IPS DF 6.9 (cell line): Measurements from ENCODE around the gene CAP2.

Experiments used
- DNase-seq: peaks from one replicate; pipeline ENCODE4 v3.0.0-alpha.2; 2013; ENCODE audit warnings: low read depth, low spot score
- H3K27ac ChIP-seq: one replicate; pipeline ENCODE4 v1.5.1; 2013; ENCODE audit warnings: low read length, control low read depth
- H3K27me3 ChIP-seq: 2 replicates; pipeline ENCODE4 v1.6.1; 2013; ENCODE audit warnings: mild to moderate bottlenecking, low read length; ENCODE audit not compliant: control insufficient read depth, insufficient read depth
- H3K36me3 ChIP-seq: 2 replicates; pipeline ENCODE4 v1.6.1; 2013; ENCODE audit warnings: low read length; ENCODE audit not compliant: control insufficient read depth, insufficient read depth
- H3K4me1 ChIP-seq: 2 replicates; pipeline ENCODE4 v1.6.1; 2013; ENCODE audit warnings: low read length; ENCODE audit not compliant: control insufficient read depth, insufficient read depth
- H3K4me3 ChIP-seq: 2 replicates; pipeline ENCODE4 v1.5.1; 2013; ENCODE audit warnings: mild to moderate bottlenecking, low read length
- H3K9me3 ChIP-seq: 2 replicates; pipeline ENCODE4 v1.6.1; 2013; ENCODE audit warnings: low read length, inconsistent platforms; ENCODE audit not compliant: control insufficient read depth, insufficient read depth
- WGBS: extraction: QIAGEN DNeasy Blood & Tissue Kit; methylation state at CpG from one replicate; pipeline ENCODE4 v1.1.7; 2013; ENCODE audit warnings: mixed read lengths, missing lambda C conversion rate; ENCODE audit not compliant: insufficient read length, insufficient coverage; 5-methylcytosine and 5-hydroxymethylcytosine counted together

CAP2 gene

GRCh38 chr6:17456711-17457110 is 63.3 kb downstream of the CAP2 start:
- Histone ChIP-seq H3K36me3 (no peaks in the 10 kb centered on the region), H3K4me3 (no peak overlapping the region), H3K9me3 (no peaks in the 10 kb centered on the region), H3K27me3 (no peaks in the 10 kb centered on the region), H3K4me1 (no peaks in the 10 kb centered on the region), H3K27ac (no peak overlapping the region)
- no CpG with 5 or more reads among the region's 3 CpGs for WGBS
- DNase-seq = no peak

- no peaks in the 10 kb centered on the region for H3K9me3 ChIP-seq
- DNase-seq = no peak
- H3K4me1 ChIP-seq = no peaks in the 10 kb centered on the region
- no peaks in the 10 kb centered on the region for H3K36me3 ChIP-seq
- no CpG with 5 or more reads among the region's 4 CpGs for WGBS
- no peak overlapping the region for H3K27ac ChIP-seq
- H3K27me3 ChIP-seq = no peaks in the 10 kb centered on the region
- H3K4me3 ChIP-seq = no peak overlapping the region
Measured at GRCh38 chr6:17457405-17457804, 64.0 kb downstream of the CAP2 start.

- Histone ChIP-seq H3K4me3 (no peak overlapping the region), H3K4me1 (no peaks in the 10 kb centered on the region), H3K27ac (no peak overlapping the region), H3K36me3 (no peaks in the 10 kb centered on the region), H3K9me3 (no peaks in the 10 kb centered on the region), H3K27me3 (no peaks in the 10 kb centered on the region)
- no peak for DNase-seq
- no CpG with 5 or more reads among the region's 3 CpGs for WGBS
Measured at GRCh38 chr6:17457956-17458355, 64.6 kb downstream of the CAP2 start.

GRCh38 chr6:17458966-17459365 is 65.6 kb downstream of the CAP2 start:
- Histone ChIP-seq H3K27ac (no peak overlapping the region), H3K36me3 (no peaks in the 10 kb centered on the region), H3K4me1 (no peaks in the 10 kb centered on the region), H3K27me3 (no peaks in the 10 kb centered on the region), H3K9me3 (no peaks in the 10 kb centered on the region), H3K4me3 (no peak overlapping the region)
- no CpG with 5 or more reads among the region's 4 CpGs for WGBS
- DNase-seq = no peak

- Histone ChIP-seq H3K27me3 (no peaks in the 10 kb centered on the region; the same call in 1 of the 2 replicates), H3K27ac (no peak overlapping the region), H3K36me3 (no peaks in the 10 kb centered on the region; the same call in 1 of the 2 replicates), H3K9me3 (no peaks in the 10 kb centered on the region), H3K4me3 (no peak overlapping the region), H3K4me1 (no peaks in the 10 kb centered on the region)
- DNase-seq = no peak
- no CpG with 5 or more reads among the region's 5 CpGs for WGBS
Measured at GRCh38 chr6:17460862-17461261, 67.5 kb downstream of the CAP2 start.

GRCh38 chr6:17466147-17466546 is 72.8 kb downstream of the CAP2 start:
- H3K4me1 ChIP-seq = no peaks in the 10 kb centered on the region
- no peaks in the 10 kb centered on the region; the same call in 1 of the 2 replicates for H3K27me3 ChIP-seq
- DNase-seq = no peak
- no peak overlapping the region for H3K27ac ChIP-seq
- H3K9me3 ChIP-seq = no peaks in the 10 kb centered on the region
- H3K4me3 ChIP-seq = no peak overlapping the region
- no CpG with 5 or more reads among the region's 5 CpGs for WGBS
- H3K36me3 ChIP-seq = no peaks in the 10 kb centered on the region; the same call in 1 of the 2 replicates

GRCh38 chr6:17466707-17467106 is 73.3 kb downstream of the CAP2 start:
- Histone ChIP-seq H3K4me1 (no peaks in the 10 kb centered on the region), H3K4me3 (no peak overlapping the region), H3K36me3 (no peaks in the 10 kb centered on the region; the same call in 1 of the 2 replicates), H3K27ac (no peak overlapping the region), H3K27me3 (no peaks in the 10 kb centered on the region; the same call in 1 of the 2 replicates), H3K9me3 (no peaks in the 10 kb centered on the region)
- DNase-seq = no peak
- no CpG with 5 or more reads among the region's 3 CpGs for WGBS

- no peaks in the 10 kb centered on the region; the same call in 1 of the 2 replicates for H3K36me3 ChIP-seq
- no peaks in the 10 kb centered on the region for H3K9me3 ChIP-seq
- no peak overlapping the region for H3K27ac ChIP-seq
- no CpG with 5 or more reads among the region's 10 CpGs for WGBS
- no peaks in the 10 kb centered on the region; the same call in 1 of the 2 replicates for H3K27me3 ChIP-seq
- H3K4me3 ChIP-seq = no peak overlapping the region
- H3K4me1 ChIP-seq = no peaks in the 10 kb centered on the region
- DNase-seq = no peak
Measured at GRCh38 chr6:17469006-17469832, 75.8 kb downstream of the CAP2 start.

GRCh38 chr6:17470202-17470937 is 77.0 kb downstream of the CAP2 start:
- H3K27ac ChIP-seq = no peak overlapping the region
- H3K27me3 ChIP-seq = no peaks in the 10 kb centered on the region; the same call in 1 of the 2 replicates
- DNase-seq = no peak
- H3K4me3 ChIP-seq = no peak overlapping the region
- no peaks in the 10 kb centered on the region; the same call in 1 of the 2 replicates for H3K36me3 ChIP-seq
- no CpG with 5 or more reads among the region's 2 CpGs for whole genome bisulfite sequencing
- H3K9me3 ChIP-seq = no peaks in the 10 kb centered on the region
- no peaks in the 10 kb centered on the region for H3K4me1 ChIP-seq

- no peaks in the 10 kb centered on the region; the same call in 1 of the 2 replicates for H3K27me3 ChIP-seq
- no peaks in the 10 kb centered on the region for H3K36me3 ChIP-seq
- WGBS = no CpG with 5 or more reads among the region's 3 CpGs
- no peak overlapping the region for H3K4me3 ChIP-seq
- no peak overlapping the region for H3K27ac ChIP-seq
- H3K4me1 ChIP-seq = no peaks in the 10 kb centered on the region
- H3K9me3 ChIP-seq = no peaks in the 10 kb centered on the region
- DNase-seq = no peak
Measured at GRCh38 chr6:17470938-17471327, 77.5 kb downstream of the CAP2 start.
